ENCODE data around the gene AZU1. TPM values are rescaled to one million over a fixed set of nuclear protein-coding genes. Genes with fewer than 3 reads are reported as not detected.
"Not testable (repeated sequence)": the region's sequence is repeated elsewhere in the genome, so short reads cannot be mapped to it uniquely, and the experiment has no call there.

The AZU1 gene
- total RNA-seq, 3 donors from 2014 or later: not detected

GRCh38 chr19:825897-826644, 1.6 kb upstream of the AZU1 start:
- H3K4me1 Mint-ChIP-seq (ENCODE audit: low read depth): no peaks in the 10 kb centered on the region
- H3K27me3 Mint-ChIP-seq (ENCODE audit: low read depth): peaks cover 19% of the 10 kb centered on the region
- no peaks in the 10 kb centered on the region for H3K9me3 Mint-ChIP-seq
- H3K4me3 Mint-ChIP-seq: no peak overlapping the region
- DNase-seq (no peak), ATAC-seq (no peak)
- no peaks in the 10 kb centered on the region for H3K36me3 Mint-ChIP-seq (ENCODE audit: insufficient read depth)

- Mint-ChIP-seq H3K4me1 (ENCODE audit: low read depth) (no peaks in the 10 kb centered on the region), H3K27me3 (ENCODE audit: low read depth) (peaks cover 19% of the 10 kb centered on the region), H3K4me3 (no peak overlapping the region), H3K9me3 (no peaks in the 10 kb centered on the region), H3K36me3 (ENCODE audit: insufficient read depth) (no peaks in the 10 kb centered on the region)
- DNase-seq (no peak), ATAC-seq (no peak)
Measured at GRCh38 chr19:827314-827709, 325 bp upstream of the AZU1 start.

- no peaks in the 10 kb centered on the region for H3K9me3 Mint-ChIP-seq
- no peaks in the 10 kb centered on the region for H3K36me3 Mint-ChIP-seq (ENCODE audit: insufficient read depth)
- ATAC-seq: no peak
- no peaks in the 10 kb centered on the region for H3K4me1 Mint-ChIP-seq (ENCODE audit: low read depth)
- H3K4me3 Mint-ChIP-seq: no peak overlapping the region
- H3K27me3 Mint-ChIP-seq (ENCODE audit: low read depth): peaks cover 3% of the 10 kb centered on the region
- no peak for DNase-seq
Measured at GRCh38 chr19:829129-829758, 1.6 kb downstream of the AZU1 start.

GRCh38 chr19:831407-832369, 4.1 kb downstream of the AZU1 start:
- no peaks in the 10 kb centered on the region for H3K4me1 Mint-ChIP-seq (ENCODE audit: low read depth)
- H3K36me3 Mint-ChIP-seq (ENCODE audit: insufficient read depth): no peaks in the 10 kb centered on the region
- no peak for ATAC-seq
- peaks cover 7% of the 10 kb centered on the region for H3K27me3 Mint-ChIP-seq (ENCODE audit: low read depth)
- no peak overlapping the region for H3K4me3 Mint-ChIP-seq
- DNase-seq: no peak
- no peaks in the 10 kb centered on the region for H3K9me3 Mint-ChIP-seq

GRCh38 chr19:834216-834615, 6.6 kb downstream of the AZU1 start:
- no peak for DNase-seq
- no peak overlapping the region for H3K4me3 Mint-ChIP-seq
- H3K9me3 Mint-ChIP-seq: no peaks in the 10 kb centered on the region
- no peaks in the 10 kb centered on the region for H3K36me3 Mint-ChIP-seq (ENCODE audit: insufficient read depth)
- H3K27me3 Mint-ChIP-seq (ENCODE audit: low read depth): peaks cover 13% of the 10 kb centered on the region
- no peak for ATAC-seq
- H3K4me1 Mint-ChIP-seq (ENCODE audit: low read depth): no peaks in the 10 kb centered on the region

- Mint-ChIP-seq H3K9me3 (no peaks in the 10 kb centered on the region), H3K36me3 (ENCODE audit: insufficient read depth) (no peaks in the 10 kb centered on the region), H3K27me3 (ENCODE audit: low read depth) (peaks cover 13% of the 10 kb centered on the region)
Measured at GRCh38 chr19:835210-835810, 7.7 kb downstream of the AZU1 start.

GRCh38 chr19:840519-841206, 13.0 kb downstream of the AZU1 start, which contains the start of gene PRTN3:
Gene PRTN3 (plus strand): TSS chr19:840999. CDS start chr19:841009, 10 bp downstream.
- H3K4me1 Mint-ChIP-seq (ENCODE audit: low read depth): peaks cover 3% of the 10 kb centered on the region

More at GRCh38 chr19:835210-835810, 7.7 kb downstream of the AZU1 start:
- Mint-ChIP-seq H3K4me3 (no peak overlapping the region), H3K4me1 (ENCODE audit: low read depth) (no peaks in the 10 kb centered on the region)
- ATAC-seq: no peak
- DNase-seq: no peak

GRCh38 chr19:842802-843179, 15.2 kb downstream of the AZU1 start:
- peaks cover 38% of the 10 kb centered on the region for H3K27me3 Mint-ChIP-seq (ENCODE audit: low read depth)
- not testable (repeated sequence) for H3K4me1 Mint-ChIP-seq (ENCODE audit: low read depth); H3K36me3 Mint-ChIP-seq (ENCODE audit: insufficient read depth); ATAC-seq; DNase-seq; H3K4me3 Mint-ChIP-seq; H3K9me3 Mint-ChIP-seq

More at GRCh38 chr19:840519-841206, 13.0 kb downstream of the AZU1 start, which contains the start of gene PRTN3:
- DNase-seq (no peak), ATAC-seq (no peak)
- Mint-ChIP-seq H3K36me3 (ENCODE audit: insufficient read depth) (no peaks in the 10 kb centered on the region), H3K27me3 (ENCODE audit: low read depth) (peaks cover 36% of the 10 kb centered on the region), H3K9me3 (no peaks in the 10 kb centered on the region), H3K4me3 (no peak within 1 kb of the TSS)

- ATAC-seq: peak; percentile 25 to 53
- no peak overlapping the region for H3K4me3 Mint-ChIP-seq
- H3K9me3 Mint-ChIP-seq: no peaks in the 10 kb centered on the region
- peaks cover 41% of the 10 kb centered on the region for H3K27me3 Mint-ChIP-seq (ENCODE audit: low read depth)
- peaks cover 3% of the 10 kb centered on the region for H3K4me1 Mint-ChIP-seq (ENCODE audit: low read depth)
- DNase-seq: no peak
- no peaks in the 10 kb centered on the region for H3K36me3 Mint-ChIP-seq (ENCODE audit: insufficient read depth)
Measured at GRCh38 chr19:843180-843835, 15.7 kb downstream of the AZU1 start.

- no peak for DNase-seq
- no peaks in the 10 kb centered on the region for H3K9me3 Mint-ChIP-seq
- ATAC-seq: no peak
- H3K4me1 Mint-ChIP-seq (ENCODE audit: low read depth): peaks cover 3% of the 10 kb centered on the region
- no peaks in the 10 kb centered on the region for H3K36me3 Mint-ChIP-seq (ENCODE audit: insufficient read depth)
- H3K4me3 Mint-ChIP-seq: no peak overlapping the region
- peaks cover 44% of the 10 kb centered on the region for H3K27me3 Mint-ChIP-seq (ENCODE audit: low read depth)
Measured at GRCh38 chr19:843836-844545, 16.4 kb downstream of the AZU1 start.

GRCh38 chr19:844546-844971, 16.9 kb downstream of the AZU1 start:
- Mint-ChIP-seq H3K4me3 (no peak overlapping the region), H3K36me3 (ENCODE audit: insufficient read depth) (no peaks in the 10 kb centered on the region), H3K9me3 (no peaks in the 10 kb centered on the region), H3K4me1 (ENCODE audit: low read depth) (peaks cover 3% of the 10 kb centered on the region), H3K27me3 (ENCODE audit: low read depth) (peaks cover 50% of the 10 kb centered on the region)
- ATAC-seq: peak in 1 of 2 donors; percentile 38
- no peak for DNase-seq

- Mint-ChIP-seq H3K36me3 (ENCODE audit: insufficient read depth) (no peaks in the 10 kb centered on the region), H3K27me3 (ENCODE audit: low read depth) (peaks cover 59% of the 10 kb centered on the region)
Measured at GRCh38 chr19:845707-846521, 18.3 kb downstream of the AZU1 start.

More at GRCh38 chr19:845707-846521, 18.3 kb downstream of the AZU1 start:
- Mint-ChIP-seq H3K4me1 (ENCODE audit: low read depth) (peaks cover 3% of the 10 kb centered on the region), H3K9me3 (no peaks in the 10 kb centered on the region), H3K4me3 (no peak overlapping the region)
- ATAC-seq: no peak
- DNase-seq: no peak
